ENCODE results near the gene ZNF429. TPM values are rescaled to one million over a fixed set of nuclear protein-coding genes. Genes with fewer than 3 reads are reported as not detected.
A peak's percentile ranks its signal among the peaks of the same experiment; 100 is the strongest.

Gene ZNF429
- total RNA-seq, 2 experiments from 2014 or later: 8.0 to 9.2 TPM

- no peaks in the 10 kb centered on the region for H3K27me3 ChIP-seq (ENCODE audit: control insufficient read depth in 1 of 2, insufficient read depth in 2 of 2, low read length in 2 of 2)
- no peaks in the 10 kb centered on the region for H3K9me3 Mint-ChIP-seq
- H3K36me3 Mint-ChIP-seq (ENCODE audit: low read depth): no peaks in the 10 kb centered on the region
- H3K36me3 ChIP-seq (ENCODE audit: insufficient read depth, low read length): no peaks in the 10 kb centered on the region
- H3K27ac ChIP-seq (ENCODE audit: low read depth in 1 of 2, low read length in 2 of 2): no peak overlapping the region
- POLR2A ChIA-PET: interaction anchor here (0.8 to 4.6 kb wide), 5 partner anchors 9 to 565 kb away, joined by 3 to 43 read pairs (median 20); partner anchors contain the start of genes ZNF429 and ZNF430
- H3K9me3 ChIP-seq (ENCODE audit: control insufficient read depth in 1 of 2, insufficient read depth in 1 of 2, low read length in 2 of 2): peaks cover 3 to 63% of the 10 kb centered on the region in 2 experiments
- intact Hi-C loops (cut with DNase I, micrococcal nuclease): loop anchor here in 1 of 2 experiments (10.0 kb wide), 1 partner anchor 249 kb away; the partner anchor contains the start of gene ZNF43
- H3K4me3 ChIP-seq (ENCODE audit: low read length): no peak overlapping the region
- peaks cover 59% of the 10 kb centered on the region for H3K4me1 Mint-ChIP-seq (ENCODE audit: low read depth)
- no peaks in the 10 kb centered on the region for H3K27me3 Mint-ChIP-seq
- TF ChIP-seq CTCF (IDR thresholded peaks at IDR 0.05): no peak
- ATAC-seq (ENCODE audit: poor library complexity) (no peak), DNase-seq (no peak)
- CTCF ChIA-PET: interaction anchor here (1.4 kb wide), 1 partner anchor 9 kb away, joined by 7 read pairs; no protein-coding TSS in a partner anchor
- H3K27ac Mint-ChIP-seq: peak overlapping the region; percentile 68
- peak overlapping the region; percentile 75 for H3K4me3 Mint-ChIP-seq
- peaks cover 4% of the 10 kb centered on the region for H3K4me1 ChIP-seq (ENCODE audit: insufficient read depth, low read length)
Measured at GRCh38 chr19:21585281-21585890, 80.0 kb downstream of the ZNF429 start.

DNA sequence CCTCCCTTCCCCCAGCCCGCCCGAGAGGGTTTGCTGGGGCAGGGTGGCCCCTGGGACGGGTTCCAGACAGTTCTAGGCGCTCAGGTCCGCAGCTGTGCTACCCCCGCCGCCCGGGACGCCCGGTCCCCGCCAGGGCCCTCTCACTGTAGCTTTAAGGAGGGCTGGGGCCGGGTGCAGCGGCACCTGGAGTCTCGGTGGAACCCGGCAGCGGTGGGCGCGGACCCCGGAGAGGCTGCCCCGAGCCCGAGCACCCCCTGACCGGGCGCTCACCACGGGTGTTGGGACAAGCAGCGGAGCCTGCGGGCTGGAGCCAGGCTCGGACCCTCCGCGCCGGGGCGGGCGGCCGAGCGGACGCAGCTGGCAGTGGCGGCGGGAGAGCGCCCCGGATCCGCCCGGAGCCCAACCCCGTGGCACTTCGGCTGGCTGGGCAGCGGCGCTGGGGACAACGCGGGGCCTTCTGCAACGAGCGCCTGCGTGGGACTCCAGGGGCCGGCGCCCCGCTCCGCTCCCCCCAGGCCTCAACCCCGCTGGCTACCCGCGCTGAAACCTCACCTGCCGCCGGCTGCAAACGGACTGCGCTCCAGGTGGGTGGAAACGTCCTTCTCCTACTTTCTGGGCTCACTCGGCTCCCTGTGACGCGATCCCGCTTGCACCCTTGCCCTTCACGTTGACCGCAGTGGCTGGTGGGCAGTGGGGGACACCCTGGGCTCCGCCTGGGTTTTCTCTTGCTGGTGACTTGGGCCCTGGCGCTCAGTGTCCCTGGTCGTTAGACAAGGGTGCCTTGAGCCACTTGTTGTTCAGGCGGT lies 81.1 kb downstream of the ZNF429 start:
- DNase-seq (peak in 5 of 14 experiments; percentile 5 to 58 (median 35)), ATAC-seq (ENCODE audit: poor library complexity) (peak; percentile 65)
- peaks cover 0 to 63% of the 10 kb centered on the region in 2 experiments for H3K9me3 ChIP-seq (ENCODE audit: control insufficient read depth in 1 of 2, insufficient read depth in 1 of 2, low read length in 2 of 2)
- Mint-ChIP-seq H3K4me3 (peak overlapping the region; percentile 87), H3K4me1 (ENCODE audit: low read depth) (peaks cover 49% of the 10 kb centered on the region), H3K9me3 (no peaks in the 10 kb centered on the region), H3K27me3 (no peaks in the 10 kb centered on the region), H3K27ac (peak overlapping the region; percentile 55), H3K36me3 (ENCODE audit: low read depth) (no peaks in the 10 kb centered on the region)
- no peak overlapping the region for H3K27ac ChIP-seq (ENCODE audit: low read depth in 1 of 2, low read length in 2 of 2)
- intact Hi-C loops (cut with DNase I, micrococcal nuclease): loop anchor here in 1 of 2 experiments (10.0 kb wide), 1 partner anchor 248 kb away; the partner anchor contains the start of gene ZNF43
- H3K27me3 ChIP-seq (ENCODE audit: control insufficient read depth in 1 of 2, insufficient read depth in 2 of 2, low read length in 2 of 2): no peaks in the 10 kb centered on the region
- H3K4me1 ChIP-seq (ENCODE audit: insufficient read depth, low read length): peaks cover 4% of the 10 kb centered on the region
- POLR2A ChIA-PET: interaction anchor here (0.8 to 4.6 kb wide), 5 partner anchors 11 to 566 kb away, joined by 3 to 43 read pairs (median 20); partner anchors contain the start of genes ZNF429 and ZNF430
- no peaks in the 10 kb centered on the region for H3K36me3 ChIP-seq (ENCODE audit: insufficient read depth, low read length)
- peak overlapping the region; percentile 57 for H3K4me3 ChIP-seq (ENCODE audit: low read length)
- no peak for TF ChIP-seq CTCF (IDR thresholded peaks at IDR 0.05)
- CTCF ChIA-PET: no interaction called here

- CTCF ChIA-PET: no interaction called here
- POLR2A ChIA-PET: interaction anchor here (3.0 to 4.6 kb wide), 3 partner anchors 18 to 82 kb away, joined by 20 to 43 read pairs (median 30); partner anchors contain the start of gene ZNF429
- peaks cover 0 to 62% of the 10 kb centered on the region in 2 experiments for H3K9me3 ChIP-seq (ENCODE audit: control insufficient read depth in 1 of 2, insufficient read depth in 1 of 2, low read length in 2 of 2)
- H3K27ac ChIP-seq (ENCODE audit: low read depth in 1 of 2, low read length in 2 of 2): no peak overlapping the region
- peaks cover 4% of the 10 kb centered on the region for H3K4me1 ChIP-seq (ENCODE audit: insufficient read depth, low read length)
- DNase-seq (no peak), ATAC-seq (ENCODE audit: poor library complexity) (no peak)
- intact Hi-C loops (cut with DNase I, micrococcal nuclease): loop anchor here in 1 of 2 experiments (10.0 kb wide), 1 partner anchor 248 kb away; the partner anchor contains the start of gene ZNF43
- Mint-ChIP-seq H3K4me1 (ENCODE audit: low read depth) (peaks cover 43% of the 10 kb centered on the region), H3K36me3 (ENCODE audit: low read depth) (no peaks in the 10 kb centered on the region), H3K27me3 (no peaks in the 10 kb centered on the region), H3K9me3 (no peaks in the 10 kb centered on the region), H3K27ac (peak overlapping the region; percentile 55), H3K4me3 (peak overlapping the region; percentile 87)
- no peaks in the 10 kb centered on the region for H3K36me3 ChIP-seq (ENCODE audit: insufficient read depth, low read length)
- TF ChIP-seq CTCF (IDR thresholded peaks at IDR 0.05): no peak
- H3K4me3 ChIP-seq (ENCODE audit: low read length): peak overlapping the region; percentile 57
- H3K27me3 ChIP-seq (ENCODE audit: control insufficient read depth in 1 of 2, insufficient read depth in 2 of 2, low read length in 2 of 2): no peaks in the 10 kb centered on the region
Measured at GRCh38 chr19:21587117-21587461, 81.7 kb downstream of the ZNF429 start.

Data from CD4-positive, alpha-beta T cell (primary cell).